ENCODE results near the gene HHEX.

HHEX gene

GRCh38 chr10:92702301-92702916 lies 12.7 kb downstream of the HHEX start:
- Histone ChIP-seq H3K27me3 (replicated peaks; ENCODE audit: control insufficient read depth, insufficient read depth, low read length, poor library complexity, severe bottlenecking) (peaks cover 22% of the 10 kb centered on the region), H3K4me3 (ENCODE audit: insufficient read depth, low read depth, low read length, poor library complexity, severe bottlenecking) (no peak overlapping the region), H3K36me3 (ENCODE audit: control insufficient read depth, insufficient read depth, low read length) (no peaks in the 10 kb centered on the region), H3K4me1 (ENCODE audit: control insufficient read depth, insufficient read depth, low read length, poor library complexity, severe bottlenecking) (peaks cover 16% of the 10 kb centered on the region), H3K9me3 (ENCODE audit: control insufficient read depth, low read length) (no peaks in the 10 kb centered on the region), H3K27ac (ENCODE audit: insufficient read depth, low read length, poor library complexity, severe bottlenecking) (no peak overlapping the region)
- no peak for DNase-seq

- H3K4me3 ChIP-seq (ENCODE audit: insufficient read depth, low read depth, low read length, poor library complexity, severe bottlenecking), result no peak overlapping the region
- H3K36me3 ChIP-seq (ENCODE audit: control insufficient read depth, insufficient read depth, low read length), result no peaks in the 10 kb centered on the region
- no peaks in the 10 kb centered on the region for H3K4me1 ChIP-seq (ENCODE audit: control insufficient read depth, insufficient read depth, low read length, poor library complexity, severe bottlenecking)
- no peaks in the 10 kb centered on the region for H3K27me3 ChIP-seq (replicated peaks; ENCODE audit: control insufficient read depth, insufficient read depth, low read length, poor library complexity, severe bottlenecking)
- no peak for DNase-seq
- H3K27ac ChIP-seq (ENCODE audit: insufficient read depth, low read length, poor library complexity, severe bottlenecking), result no peak overlapping the region
- no peaks in the 10 kb centered on the region for H3K9me3 ChIP-seq (ENCODE audit: control insufficient read depth, low read length)
Measured at GRCh38 chr10:92712016-92712889, 22.5 kb downstream of the HHEX start.

- no peak overlapping the region for H3K4me3 ChIP-seq (ENCODE audit: insufficient read depth, low read depth, low read length, poor library complexity, severe bottlenecking)
- H3K36me3 ChIP-seq (ENCODE audit: control insufficient read depth, insufficient read depth, low read length), result no peaks in the 10 kb centered on the region
- H3K27ac ChIP-seq (ENCODE audit: insufficient read depth, low read length, poor library complexity, severe bottlenecking), result no peak overlapping the region
- DNase-seq, result no peak
- no peaks in the 10 kb centered on the region for H3K4me1 ChIP-seq (ENCODE audit: control insufficient read depth, insufficient read depth, low read length, poor library complexity, severe bottlenecking)
- no peaks in the 10 kb centered on the region for H3K27me3 ChIP-seq (replicated peaks; ENCODE audit: control insufficient read depth, insufficient read depth, low read length, poor library complexity, severe bottlenecking)
- H3K9me3 ChIP-seq (ENCODE audit: control insufficient read depth, low read length), result no peaks in the 10 kb centered on the region
Measured at GRCh38 chr10:92714152-92714845, 24.5 kb downstream of the HHEX start.

GRCh38 chr10:92714872-92715271 lies 25.1 kb downstream of the HHEX start:
- DNase-seq, result no peak
- no peaks in the 10 kb centered on the region for H3K27me3 ChIP-seq (replicated peaks; ENCODE audit: control insufficient read depth, insufficient read depth, low read length, poor library complexity, severe bottlenecking)
- no peak overlapping the region for H3K4me3 ChIP-seq (ENCODE audit: insufficient read depth, low read depth, low read length, poor library complexity, severe bottlenecking)
- no peak overlapping the region for H3K27ac ChIP-seq (ENCODE audit: insufficient read depth, low read length, poor library complexity, severe bottlenecking)
- no peaks in the 10 kb centered on the region for H3K36me3 ChIP-seq (ENCODE audit: control insufficient read depth, insufficient read depth, low read length)
- no peaks in the 10 kb centered on the region for H3K9me3 ChIP-seq (ENCODE audit: control insufficient read depth, low read length)
- H3K4me1 ChIP-seq (ENCODE audit: control insufficient read depth, insufficient read depth, low read length, poor library complexity, severe bottlenecking), result no peaks in the 10 kb centered on the region

- Histone ChIP-seq H3K4me3 (ENCODE audit: insufficient read depth, low read depth, low read length, poor library complexity, severe bottlenecking) (no peak overlapping the region), H3K27me3 (replicated peaks; ENCODE audit: control insufficient read depth, insufficient read depth, low read length, poor library complexity, severe bottlenecking) (no peaks in the 10 kb centered on the region), H3K9me3 (ENCODE audit: control insufficient read depth, low read length) (no peaks in the 10 kb centered on the region), H3K36me3 (ENCODE audit: control insufficient read depth, insufficient read depth, low read length) (no peaks in the 10 kb centered on the region), H3K4me1 (ENCODE audit: control insufficient read depth, insufficient read depth, low read length, poor library complexity, severe bottlenecking) (no peaks in the 10 kb centered on the region), H3K27ac (ENCODE audit: insufficient read depth, low read length, poor library complexity, severe bottlenecking) (no peak overlapping the region)
- DNase-seq, result no peak
Measured at GRCh38 chr10:92719991-92720830, 30.5 kb downstream of the HHEX start.

- no peaks in the 10 kb centered on the region for H3K4me1 ChIP-seq (ENCODE audit: control insufficient read depth, insufficient read depth, low read length, poor library complexity, severe bottlenecking)
- H3K4me3 ChIP-seq (ENCODE audit: insufficient read depth, low read depth, low read length, poor library complexity, severe bottlenecking), result no peak overlapping the region
- no peak for DNase-seq
- H3K27me3 ChIP-seq (replicated peaks; ENCODE audit: control insufficient read depth, insufficient read depth, low read length, poor library complexity, severe bottlenecking), result no peaks in the 10 kb centered on the region
- no peak overlapping the region for H3K27ac ChIP-seq (ENCODE audit: insufficient read depth, low read length, poor library complexity, severe bottlenecking)
- no peaks in the 10 kb centered on the region for H3K36me3 ChIP-seq (ENCODE audit: control insufficient read depth, insufficient read depth, low read length)
- no peaks in the 10 kb centered on the region for H3K9me3 ChIP-seq (ENCODE audit: control insufficient read depth, low read length)
Measured at GRCh38 chr10:92720831-92721165, 31.0 kb downstream of the HHEX start.

DNA sequence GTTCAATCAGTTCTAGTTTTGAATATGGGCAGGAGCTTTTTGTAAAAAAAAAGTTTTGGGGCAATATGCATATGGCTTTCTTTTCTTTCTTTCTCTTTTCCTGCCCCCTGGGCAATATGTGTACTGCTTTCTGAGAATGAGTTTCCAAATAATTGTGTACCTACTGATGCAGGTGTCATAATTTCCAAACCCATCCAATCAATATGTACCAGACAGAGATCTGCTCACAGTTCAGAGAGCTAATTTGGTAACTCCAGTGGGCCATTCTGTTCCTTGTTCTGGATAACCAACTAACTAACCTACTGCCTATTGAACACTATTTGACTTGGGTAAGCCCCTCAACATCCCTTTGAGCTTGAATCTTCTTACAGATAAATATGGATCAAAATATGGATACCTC lies 32.6 kb downstream of the HHEX start:
- no peaks in the 10 kb centered on the region for H3K36me3 ChIP-seq (ENCODE audit: control insufficient read depth, insufficient read depth, low read length)
- no peak overlapping the region for H3K27ac ChIP-seq (ENCODE audit: insufficient read depth, low read length, poor library complexity, severe bottlenecking)
- H3K27me3 ChIP-seq (replicated peaks; ENCODE audit: control insufficient read depth, insufficient read depth, low read length, poor library complexity, severe bottlenecking), result no peaks in the 10 kb centered on the region
- H3K9me3 ChIP-seq (ENCODE audit: control insufficient read depth, low read length), result no peaks in the 10 kb centered on the region
- no peak for DNase-seq
- no peaks in the 10 kb centered on the region for H3K4me1 ChIP-seq (ENCODE audit: control insufficient read depth, insufficient read depth, low read length, poor library complexity, severe bottlenecking)
- no peak overlapping the region for H3K4me3 ChIP-seq (ENCODE audit: insufficient read depth, low read depth, low read length, poor library complexity, severe bottlenecking)

DNA sequence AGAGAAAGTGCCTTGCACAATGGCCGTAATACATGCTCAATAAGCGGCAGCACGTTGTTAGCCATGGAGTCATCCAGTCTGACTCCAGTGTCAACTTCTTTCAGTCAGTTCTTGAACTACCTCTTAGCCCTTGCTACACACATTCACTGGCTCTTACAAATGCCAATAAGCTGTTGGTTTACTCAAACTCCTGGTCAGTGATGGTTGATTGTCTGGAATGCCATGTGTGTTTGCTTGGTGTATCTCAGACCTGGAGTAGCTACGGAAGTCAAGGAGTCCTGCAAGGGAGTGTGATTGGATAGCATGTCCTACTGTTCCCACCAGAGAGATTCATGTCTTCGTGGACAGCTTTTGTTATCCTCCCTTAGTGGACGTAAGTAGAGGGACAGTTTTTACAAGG lies 37.4 kb downstream of the HHEX start:
- Histone ChIP-seq H3K27me3 (replicated peaks; ENCODE audit: control insufficient read depth, insufficient read depth, low read length, poor library complexity, severe bottlenecking) (no peaks in the 10 kb centered on the region), H3K27ac (ENCODE audit: insufficient read depth, low read length, poor library complexity, severe bottlenecking) (no peak overlapping the region), H3K4me1 (ENCODE audit: control insufficient read depth, insufficient read depth, low read length, poor library complexity, severe bottlenecking) (no peaks in the 10 kb centered on the region), H3K36me3 (ENCODE audit: control insufficient read depth, insufficient read depth, low read length) (no peaks in the 10 kb centered on the region), H3K4me3 (ENCODE audit: insufficient read depth, low read depth, low read length, poor library complexity, severe bottlenecking) (no peak overlapping the region), H3K9me3 (ENCODE audit: control insufficient read depth, low read length) (no peaks in the 10 kb centered on the region)
- DNase-seq, result no peak

DNA sequence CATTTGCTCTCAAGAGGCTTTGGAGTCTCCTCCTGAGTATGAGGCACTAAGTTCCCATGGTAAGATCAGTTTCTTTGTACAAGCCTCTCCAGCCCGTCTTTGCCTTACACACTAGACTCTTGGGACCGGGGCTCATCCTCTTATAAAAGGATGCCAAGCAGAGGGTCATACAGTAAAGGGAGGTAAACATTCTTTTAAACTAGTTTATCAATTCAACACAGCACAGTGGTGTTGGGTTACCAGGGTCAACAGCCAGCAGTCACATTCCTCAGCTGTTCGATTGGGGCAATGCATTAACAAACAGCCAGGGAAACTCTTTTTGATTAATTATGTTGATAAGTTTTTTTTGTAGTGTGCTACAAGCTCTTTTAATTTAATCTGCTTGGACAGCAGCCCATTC lies 37.8 kb downstream of the HHEX start:
- Histone ChIP-seq H3K36me3 (ENCODE audit: control insufficient read depth, insufficient read depth, low read length) (no peaks in the 10 kb centered on the region), H3K9me3 (ENCODE audit: control insufficient read depth, low read length) (no peaks in the 10 kb centered on the region), H3K4me1 (ENCODE audit: control insufficient read depth, insufficient read depth, low read length, poor library complexity, severe bottlenecking) (no peaks in the 10 kb centered on the region), H3K4me3 (ENCODE audit: insufficient read depth, low read depth, low read length, poor library complexity, severe bottlenecking) (no peak overlapping the region), H3K27ac (ENCODE audit: insufficient read depth, low read length, poor library complexity, severe bottlenecking) (no peak overlapping the region), H3K27me3 (replicated peaks; ENCODE audit: control insufficient read depth, insufficient read depth, low read length, poor library complexity, severe bottlenecking) (no peaks in the 10 kb centered on the region)
- DNase-seq, result no peak

Data from effector memory CD4-positive, alpha-beta T cell (primary cell).